ENCODE data around the gene SRRM5.

Gene SRRM5

GRCh38 chr19:43639519-43640423 lies 27.9 kb downstream of the SRRM5 start, which contains the start of gene CADM4:
Gene CADM4, minus strand, starts transcription at chr19:43639850. Its CDS starts 60 bp downstream, at chr19:43639790.
- TF ChIP-seq L3MBTL2 (conservative IDR thresholded peaks at IDR 0.05) (peak; percentile 97), NFRKB (IDR thresholded peaks at IDR 0.05) (no peak)
- CTCF ChIA-PET: no interaction called here
- POLR2A ChIA-PET: no interaction called here
- DNase-seq (ENCODE audit: extremely low spot score): peak; percentile 72

DNA sequence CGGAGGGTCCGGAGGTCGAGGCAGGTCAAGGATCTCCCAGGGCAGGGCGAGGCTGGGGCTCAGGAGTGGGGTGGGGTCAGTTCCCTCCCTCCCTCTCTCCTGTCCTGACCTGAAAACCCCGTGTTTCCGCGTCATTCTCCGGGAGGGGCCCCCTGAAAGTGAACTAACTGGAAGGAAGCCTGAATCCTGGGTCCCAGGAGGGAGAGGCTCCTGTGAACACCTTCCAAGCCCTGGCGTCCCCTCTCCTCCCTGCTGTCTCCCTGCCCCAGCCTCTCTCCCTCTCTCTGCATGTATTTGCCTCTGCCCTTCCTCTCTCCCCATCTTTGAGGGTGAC lies 28.5 kb downstream of the SRRM5 start:
- no peak for DNase-seq (ENCODE audit: extremely low spot score)
- ChIA-PET POLR2A (no interaction called here), CTCF (no interaction called here)
- TF ChIP-seq NFRKB (IDR thresholded peaks at IDR 0.05) (no peak), BHLHE40 (IDR thresholded peaks at IDR 0.05; ENCODE audit: borderline replicate concordance) (no peak), FOXK2 (IDR thresholded peaks at IDR 0.05) (no peak), CTBP1 (IDR thresholded peaks at IDR 0.05; ENCODE audit: borderline replicate concordance) (no peak), FOXM1 (IDR thresholded peaks at IDR 0.05; ENCODE audit: borderline replicate concordance) (no peak), LEF1 (IDR thresholded peaks at IDR 0.05; ENCODE audit: borderline replicate concordance) (no peak), ZNF384 (IDR thresholded peaks at IDR 0.05) (no peak), FOXA1 (IDR thresholded peaks at IDR 0.05) (no peak), HDGF (IDR thresholded peaks at IDR 0.05; ENCODE audit: borderline replicate concordance) (no peak)
- TF ChIP-seq, protein P1, sequence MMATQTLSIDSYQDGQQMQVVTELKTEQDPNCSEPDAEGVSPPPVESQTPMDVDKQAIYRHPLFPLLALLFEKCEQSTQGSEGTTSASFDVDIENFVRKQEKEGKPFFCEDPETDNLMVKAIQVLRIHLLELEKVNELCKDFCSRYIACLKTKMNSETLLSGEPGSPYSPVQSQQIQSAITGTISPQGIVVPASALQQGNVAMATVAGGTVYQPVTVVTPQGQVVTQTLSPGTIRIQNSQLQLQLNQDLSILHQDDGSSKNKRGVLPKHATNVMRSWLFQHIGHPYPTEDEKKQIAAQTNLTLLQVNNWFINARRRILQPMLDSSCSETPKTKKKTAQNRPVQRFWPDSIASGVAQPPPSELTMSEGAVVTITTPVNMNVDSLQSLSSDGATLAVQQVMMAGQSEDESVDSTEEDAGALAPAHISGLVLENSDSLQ (IDR thresholded peaks at IDR 0.05): no peak

DNA sequence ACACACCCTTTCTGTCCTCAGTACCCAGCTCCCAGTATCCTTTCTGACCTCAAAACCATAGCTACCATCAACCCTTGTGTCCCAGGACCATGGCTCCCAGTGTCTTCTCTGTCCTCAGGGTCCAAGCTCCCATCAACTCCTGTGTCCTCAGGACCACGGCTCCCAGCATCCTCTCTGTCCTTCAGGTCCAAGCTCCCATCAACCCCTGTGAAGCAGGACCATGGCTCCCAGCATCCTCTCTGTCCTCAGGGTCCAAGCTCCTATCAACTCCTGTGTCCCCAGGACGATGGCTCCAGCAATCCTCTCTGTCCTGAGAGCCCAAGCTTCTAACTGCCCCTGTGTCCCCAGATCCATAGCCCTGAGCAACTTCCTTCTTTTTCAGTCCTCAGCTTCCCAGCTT lies 29.4 kb downstream of the SRRM5 start:
- ChIA-PET POLR2A (no interaction called here), CTCF (interaction anchor here (0.9 kb wide), 2 partner anchors 15 to 47 kb away, joined by 3 to 5 read pairs; no protein-coding TSS in a partner anchor)
- no peak for DNase-seq (ENCODE audit: extremely low spot score)
- TF ChIP-seq, protein P1 (IDR thresholded peaks at IDR 0.05): no peak
- no peak for TF ChIP-seq SUZ12 (IDR thresholded peaks at IDR 0.05)

DNA sequence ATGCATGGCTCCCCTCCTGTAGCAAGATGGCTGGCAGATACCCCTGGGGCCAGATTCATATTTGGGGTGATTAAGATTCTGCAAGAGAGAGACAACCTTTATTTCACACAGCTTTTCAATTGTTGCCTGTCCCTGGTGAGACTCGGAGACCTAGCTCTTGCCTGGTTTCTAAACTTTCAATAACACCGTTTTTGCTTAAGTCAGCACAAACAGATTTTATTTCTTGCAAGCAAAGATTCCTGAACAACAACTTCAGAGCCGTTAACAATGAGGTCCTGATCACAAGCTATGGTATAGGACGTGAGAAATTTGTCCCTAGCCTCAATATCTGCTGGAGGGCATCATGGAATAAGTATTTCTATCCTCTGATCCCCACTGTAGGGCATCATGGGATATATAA lies 30.6 kb downstream of the SRRM5 start:
- DNase-seq (ENCODE audit: extremely low spot score): no peak
- TF ChIP-seq L3MBTL2 (conservative IDR thresholded peaks at IDR 0.05) (no peak), LEF1 (IDR thresholded peaks at IDR 0.05; ENCODE audit: borderline replicate concordance) (no peak)
- ChIA-PET CTCF (interaction anchor here (0.6 to 1.1 kb wide), 4 partner anchors 9 to 104 kb away, joined by 3 to 6 read pairs (median 4); no protein-coding TSS in a partner anchor), POLR2A (no interaction called here)

GRCh38 chr19:43643326-43643725 lies 31.4 kb downstream of the SRRM5 start:
- ChIA-PET CTCF (no interaction called here), POLR2A (interaction anchor here (0.9 to 1.1 kb wide), 2 partner anchors 8 to 47 kb away, joined by 3 to 4 read pairs; partner anchors contain the start of genes IRGQ and ZNF576)
- no peak for DNase-seq (ENCODE audit: extremely low spot score)
- no peak for TF ChIP-seq SUZ12 (IDR thresholded peaks at IDR 0.05)
- TF ChIP-seq LEF1 (IDR thresholded peaks at IDR 0.05; ENCODE audit: borderline replicate concordance): no peak
- no peak for TF ChIP-seq FOXM1 (IDR thresholded peaks at IDR 0.05; ENCODE audit: borderline replicate concordance)
- no peak for TF ChIP-seq TARDBP (IDR thresholded peaks at IDR 0.05)
- TF ChIP-seq ZNF384 (IDR thresholded peaks at IDR 0.05): no peak
- TF ChIP-seq BHLHE40 (IDR thresholded peaks at IDR 0.05; ENCODE audit: borderline replicate concordance): no peak
- no peak for TF ChIP-seq FOXA1 (IDR thresholded peaks at IDR 0.05)
- no peak for TF ChIP-seq NFRKB (IDR thresholded peaks at IDR 0.05)
- TF ChIP-seq, protein P1 (IDR thresholded peaks at IDR 0.05): no peak
- TF ChIP-seq SP1 (IDR thresholded peaks at IDR 0.05): no peak
- TF ChIP-seq ELF4 (IDR thresholded peaks at IDR 0.05): no peak
- TF ChIP-seq HDGF (IDR thresholded peaks at IDR 0.05; ENCODE audit: borderline replicate concordance): no peak
- TF ChIP-seq ARNT (IDR thresholded peaks at IDR 0.05): no peak
- TF ChIP-seq FOXK2 (IDR thresholded peaks at IDR 0.05): no peak
- no peak for TF ChIP-seq CTBP1 (IDR thresholded peaks at IDR 0.05; ENCODE audit: borderline replicate concordance)
- TF ChIP-seq L3MBTL2 (conservative IDR thresholded peaks at IDR 0.05): no peak

- ChIA-PET CTCF (interaction anchor here (0.7 kb wide), 1 partner anchor 9 kb away, joined by 3 read pairs; no protein-coding TSS in a partner anchor), POLR2A (no interaction called here)
Measured at GRCh38 chr19:43644181-43644580, 32.3 kb downstream of the SRRM5 start.

More at GRCh38 chr19:43644181-43644580, 32.3 kb downstream of the SRRM5 start:
- DNase-seq (ENCODE audit: extremely low spot score): no peak
- TF ChIP-seq HDGF (IDR thresholded peaks at IDR 0.05; ENCODE audit: borderline replicate concordance) (no peak), FOXA1 (IDR thresholded peaks at IDR 0.05) (no peak), SUZ12 (IDR thresholded peaks at IDR 0.05) (no peak), FOXK2 (IDR thresholded peaks at IDR 0.05) (no peak), LEF1 (IDR thresholded peaks at IDR 0.05; ENCODE audit: borderline replicate concordance) (no peak), ARNT (IDR thresholded peaks at IDR 0.05) (no peak), NFRKB (IDR thresholded peaks at IDR 0.05) (no peak), SP1 (IDR thresholded peaks at IDR 0.05) (no peak), TARDBP (IDR thresholded peaks at IDR 0.05) (no peak), BHLHE40 (IDR thresholded peaks at IDR 0.05; ENCODE audit: borderline replicate concordance) (no peak), ELF4 (IDR thresholded peaks at IDR 0.05) (no peak), CTBP1 (IDR thresholded peaks at IDR 0.05; ENCODE audit: borderline replicate concordance) (no peak), ZNF384 (IDR thresholded peaks at IDR 0.05) (no peak), L3MBTL2 (conservative IDR thresholded peaks at IDR 0.05) (no peak)
- TF ChIP-seq, protein P1 (IDR thresholded peaks at IDR 0.05): no peak
